Cardiac fibroblast (primary cell): ENCODE results near the gene SDE2.

Experiments used
- DNase-seq, 2 donors: peaks; one replicate each; pipeline versions ENCODE4 v3.0.0 to v3.0.0-alpha.2; 2010; ENCODE audit warnings: low read depth in 2 of 2
- H3K4me3 ChIP-seq, 2 donors: replicated peaks in 1 of 2; 1 replicate in 1 of 2; 2 replicates in 1 of 2; pipeline ENCODE4 v1.5.1; 2011; ENCODE audit warnings: low read depth in 2 of 2, low read length in 2 of 2, mild to moderate bottlenecking in 2 of 2, moderate library complexity in 1 of 2
- TF ChIP-seq, protein P1 (sequence below): IDR thresholded peaks from one replicate; pipeline ENCODE4 v1.5.1; 2011; ENCODE audit warnings: low read depth, mild to moderate bottlenecking, low read length, inconsistent platforms

The SDE2 gene

GRCh38 chr1:225999227-225999911, at the start of gene SDE2:
TSS of gene SDE2 (minus strand) at chr1:225999343. CDS start at chr1:225999312, 31 bp downstream.
- H3K4me3 ChIP-seq, result peak within 1 kb of the TSS; percentile 88 to 99
- TF ChIP-seq, protein P1, sequence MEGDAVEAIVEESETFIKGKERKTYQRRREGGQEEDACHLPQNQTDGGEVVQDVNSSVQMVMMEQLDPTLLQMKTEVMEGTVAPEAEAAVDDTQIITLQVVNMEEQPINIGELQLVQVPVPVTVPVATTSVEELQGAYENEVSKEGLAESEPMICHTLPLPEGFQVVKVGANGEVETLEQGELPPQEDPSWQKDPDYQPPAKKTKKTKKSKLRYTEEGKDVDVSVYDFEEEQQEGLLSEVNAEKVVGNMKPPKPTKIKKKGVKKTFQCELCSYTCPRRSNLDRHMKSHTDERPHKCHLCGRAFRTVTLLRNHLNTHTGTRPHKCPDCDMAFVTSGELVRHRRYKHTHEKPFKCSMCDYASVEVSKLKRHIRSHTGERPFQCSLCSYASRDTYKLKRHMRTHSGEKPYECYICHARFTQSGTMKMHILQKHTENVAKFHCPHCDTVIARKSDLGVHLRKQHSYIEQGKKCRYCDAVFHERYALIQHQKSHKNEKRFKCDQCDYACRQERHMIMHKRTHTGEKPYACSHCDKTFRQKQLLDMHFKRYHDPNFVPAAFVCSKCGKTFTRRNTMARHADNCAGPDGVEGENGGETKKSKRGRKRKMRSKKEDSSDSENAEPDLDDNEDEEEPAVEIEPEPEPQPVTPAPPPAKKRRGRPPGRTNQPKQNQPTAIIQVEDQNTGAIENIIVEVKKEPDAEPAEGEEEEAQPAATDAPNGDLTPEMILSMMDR, result no peak
- DNase-seq, result peak; percentile 99 to 100

DNA sequence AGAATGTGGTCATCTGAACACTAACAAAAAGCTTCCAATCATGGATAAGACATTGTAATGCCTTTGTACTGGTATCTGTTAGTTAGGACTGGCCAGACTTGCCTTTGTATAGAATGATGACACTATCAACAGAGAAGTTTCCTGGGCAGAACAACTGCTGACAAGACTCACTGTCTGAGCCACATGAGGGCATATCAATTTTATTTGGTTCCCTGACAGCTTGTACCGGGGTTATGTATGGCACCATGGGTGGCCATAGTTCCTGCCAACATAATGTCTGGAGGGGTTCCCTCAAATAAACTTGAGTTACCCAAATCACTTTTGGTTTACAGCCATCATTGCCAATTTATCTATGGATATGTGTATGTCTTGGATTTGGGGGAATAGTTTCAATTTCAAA, 49.7 kb upstream of the SDE2 start:
- H3K4me3 ChIP-seq, result no peak overlapping the region
- TF ChIP-seq, protein P1, result no peak
- no peak for DNase-seq

- DNase-seq, result peak; percentile 46 to 76
- no peak overlapping the region for H3K4me3 ChIP-seq
- TF ChIP-seq, protein P1, result no peak
Measured at GRCh38 chr1:226047495-226047894, 48.4 kb upstream of the SDE2 start.

DNA sequence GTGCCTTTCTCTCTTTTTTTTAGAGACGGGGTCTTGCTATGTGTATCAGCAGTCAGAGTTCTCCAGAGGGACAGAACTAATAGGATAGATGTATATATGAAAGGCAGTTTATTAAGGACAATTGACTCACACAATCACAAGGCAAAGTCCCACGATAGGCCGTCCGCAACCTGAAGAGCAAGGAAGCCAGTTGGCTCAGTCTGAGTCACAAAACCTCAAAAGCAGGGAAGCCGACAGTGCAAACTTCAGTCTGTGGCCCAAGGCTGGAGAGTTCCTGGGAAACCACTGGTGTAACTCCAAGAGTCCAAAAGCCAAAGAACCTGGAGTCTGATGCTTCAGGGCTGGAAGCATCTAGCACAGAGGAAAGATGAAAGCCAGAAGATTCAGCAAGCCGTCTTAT, 47.1 kb upstream of the SDE2 start:
- TF ChIP-seq, protein P1, result no peak
- DNase-seq, result peak; percentile 35 to 75
- no peak overlapping the region for H3K4me3 ChIP-seq

DNA sequence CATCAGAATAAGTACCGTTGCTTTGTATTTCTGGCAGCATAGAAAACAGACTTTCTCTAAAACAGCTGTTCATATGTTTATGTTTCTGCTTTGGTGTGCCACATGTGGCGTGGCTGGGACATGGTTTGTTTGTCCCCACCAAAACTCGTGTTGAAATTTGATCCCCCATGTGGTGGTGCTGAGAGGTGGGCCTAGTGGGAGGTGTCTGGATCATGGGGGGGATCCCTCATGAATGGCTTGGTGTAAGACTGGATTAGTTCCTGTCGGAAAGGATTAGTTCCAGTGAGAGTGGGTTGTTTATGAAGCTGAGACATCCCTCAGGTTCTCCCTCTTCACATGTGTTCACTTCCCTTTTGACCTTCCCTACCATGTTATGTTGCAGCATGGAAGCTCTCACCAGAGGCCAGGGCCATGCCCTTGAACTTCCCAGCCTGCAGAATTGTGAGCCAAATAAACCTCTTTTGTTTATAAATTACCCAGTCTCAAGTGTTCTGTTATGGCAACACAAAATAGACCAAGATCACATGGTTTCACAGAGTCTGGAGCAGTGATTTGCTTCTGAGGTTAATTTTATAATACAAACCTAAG, 45.5 kb upstream of the SDE2 start:
- H3K4me3 ChIP-seq, result no peak overlapping the region
- DNase-seq, result no peak
- TF ChIP-seq, protein P1, result no peak

- no peak overlapping the region for H3K4me3 ChIP-seq
- TF ChIP-seq, protein P1, result no peak
- DNase-seq, result no peak
Measured at GRCh38 chr1:226041419-226041818, 42.3 kb upstream of the SDE2 start.

GRCh38 chr1:226038661-226039060, 39.5 kb upstream of the SDE2 start:
- no peak overlapping the region for H3K4me3 ChIP-seq
- DNase-seq, result no peak
- TF ChIP-seq, protein P1, result no peak
